Adipocyte (in vitro differentiated cells): ENCODE data around the gene CSNK1G2.

Source experiments
- DNase-seq: peaks from one replicate; pipeline ENCODE4 v3.0.0-alpha.2; 2015; ENCODE audit warnings: low read depth
- H3K27me3 ChIP-seq: replicated peaks from 2 replicates; pipeline ENCODE4 v1.7.0; 2013; ENCODE audit warnings: mild to moderate bottlenecking, low read length, moderate library complexity; ENCODE audit not compliant: control insufficient read depth, insufficient read depth
- H3K36me3 ChIP-seq: 2 replicates; pipeline ENCODE4 v1.7.0; 2013; ENCODE audit warnings: low read length, mild to moderate bottlenecking, moderate library complexity; ENCODE audit not compliant: control insufficient read depth, insufficient read depth, severe bottlenecking
- H3K4me1 ChIP-seq: 2 replicates; pipeline ENCODE4 v1.7.0; 2013; ENCODE audit warnings: mild to moderate bottlenecking, low read length, moderate library complexity; ENCODE audit not compliant: control insufficient read depth, insufficient read depth
- H3K4me3 ChIP-seq: 2 replicates; pipeline ENCODE4 v1.7.0; 2013; ENCODE audit warnings: mild to moderate bottlenecking, low read length, moderate library complexity
- H3K9ac ChIP-seq: 2 replicates; pipeline ENCODE4 v1.7.0; 2013; ENCODE audit warnings: mild to moderate bottlenecking, low read length, moderate library complexity
- H3K9me3 ChIP-seq: 2 replicates; pipeline ENCODE4 v1.7.0; 2013; ENCODE audit warnings: mild to moderate bottlenecking, low read length, moderate library complexity; ENCODE audit not compliant: control insufficient read depth

CSNK1G2 gene

GRCh38 chr19:1998712-1999708 is 58.0 kb downstream of the CSNK1G2 start:
- H3K9ac ChIP-seq = no peak overlapping the region
- H3K36me3 ChIP-seq = peaks cover 33% of the 10 kb centered on the region
- no peak for DNase-seq
- no peaks in the 10 kb centered on the region for H3K4me1 ChIP-seq
- no peaks in the 10 kb centered on the region for H3K9me3 ChIP-seq
- no peak overlapping the region for H3K4me3 ChIP-seq
- H3K27me3 ChIP-seq = no peaks in the 10 kb centered on the region

- Histone ChIP-seq H3K4me1 (no peaks in the 10 kb centered on the region), H3K36me3 (peaks cover 33% of the 10 kb centered on the region), H3K27me3 (no peaks in the 10 kb centered on the region), H3K4me3 (no peak overlapping the region), H3K9ac (no peak overlapping the region), H3K9me3 (no peaks in the 10 kb centered on the region)
- DNase-seq = no peak
These were observed 59.0 kb downstream of the CSNK1G2 start for GRCh38 chr19:1999856-2000515.

- Histone ChIP-seq H3K4me1 (no peaks in the 10 kb centered on the region), H3K36me3 (peaks cover 20% of the 10 kb centered on the region), H3K9ac (no peak overlapping the region), H3K9me3 (no peaks in the 10 kb centered on the region), H3K27me3 (no peaks in the 10 kb centered on the region), H3K4me3 (no peak overlapping the region)
- no peak for DNase-seq
These were observed 62.9 kb downstream of the CSNK1G2 start for GRCh38 chr19:2003874-2004273.

GRCh38 chr19:2010135-2010668 is 69.2 kb downstream of the CSNK1G2 start:
- H3K27me3 ChIP-seq = no peaks in the 10 kb centered on the region
- no peaks in the 10 kb centered on the region for H3K9me3 ChIP-seq
- no peak for DNase-seq
- H3K9ac ChIP-seq = no peak overlapping the region
- no peak overlapping the region for H3K4me3 ChIP-seq
- H3K36me3 ChIP-seq = no peaks in the 10 kb centered on the region
- no peaks in the 10 kb centered on the region for H3K4me1 ChIP-seq

- Histone ChIP-seq H3K9ac (no peak overlapping the region), H3K4me3 (no peak overlapping the region), H3K9me3 (no peaks in the 10 kb centered on the region), H3K36me3 (no peaks in the 10 kb centered on the region), H3K4me1 (peaks cover 2% of the 10 kb centered on the region), H3K27me3 (no peaks in the 10 kb centered on the region)
- DNase-seq = no peak
These were observed 70.2 kb downstream of the CSNK1G2 start for GRCh38 chr19:2011169-2011568.

GRCh38 chr19:2012941-2013682 is 72.1 kb downstream of the CSNK1G2 start:
- H3K27me3 ChIP-seq = no peaks in the 10 kb centered on the region
- H3K9me3 ChIP-seq = no peaks in the 10 kb centered on the region
- peaks cover 5% of the 10 kb centered on the region for H3K4me1 ChIP-seq
- H3K4me3 ChIP-seq = no peak overlapping the region
- DNase-seq = no peak
- no peak overlapping the region for H3K9ac ChIP-seq
- no peaks in the 10 kb centered on the region for H3K36me3 ChIP-seq

- Histone ChIP-seq H3K4me1 (peaks cover 5% of the 10 kb centered on the region), H3K36me3 (no peaks in the 10 kb centered on the region), H3K4me3 (no peak overlapping the region), H3K27me3 (no peaks in the 10 kb centered on the region), H3K9ac (no peak overlapping the region), H3K9me3 (no peaks in the 10 kb centered on the region)
- no peak for DNase-seq
These were observed 72.7 kb downstream of the CSNK1G2 start for GRCh38 chr19:2013683-2013961.

GRCh38 chr19:2014131-2014571 is 73.2 kb downstream of the CSNK1G2 start:
- Histone ChIP-seq H3K9ac (peak overlapping the region; percentile 83), H3K36me3 (no peaks in the 10 kb centered on the region), H3K27me3 (no peaks in the 10 kb centered on the region), H3K9me3 (no peaks in the 10 kb centered on the region), H3K4me1 (peaks cover 5% of the 10 kb centered on the region), H3K4me3 (peak overlapping the region; percentile 81)
- DNase-seq = no peak

- Histone ChIP-seq H3K4me1 (peaks cover 5% of the 10 kb centered on the region), H3K4me3 (peak overlapping the region; percentile 81), H3K36me3 (no peaks in the 10 kb centered on the region), H3K27me3 (no peaks in the 10 kb centered on the region), H3K9ac (peak overlapping the region; percentile 83), H3K9me3 (no peaks in the 10 kb centered on the region)
- DNase-seq = peak; percentile 63
These were observed 74.0 kb downstream of the CSNK1G2 start for GRCh38 chr19:2014731-2015607.

- Histone ChIP-seq H3K9me3 (no peaks in the 10 kb centered on the region), H3K36me3 (no peaks in the 10 kb centered on the region), H3K27me3 (no peaks in the 10 kb centered on the region), H3K4me3 (peak within 1 kb of the TSS; percentile 81), H3K4me1 (peaks cover 5% of the 10 kb centered on the region), H3K9ac (peak within 1 kb of the TSS; percentile 83)
- DNase-seq = peak; percentile 85
These were observed 74.6 kb downstream of the CSNK1G2 start, which contains the start of gene BTBD2 for GRCh38 chr19:2015608-2015950. Gene BTBD2, minus strand, starts transcription at chr19:2015714. Its CDS starts 11 bp downstream, at chr19:2015703.
